ENCODE results near the gene MRGPRE. TPM values are rescaled to one million over a fixed set of nuclear protein-coding genes. Genes with fewer than 3 reads are reported as not detected.

The MRGPRE gene
- total and polyA plus RNA-seq, 7 donors, result not detected

- Histone ChIP-seq H3K27ac (no peak overlapping the region), H3K27me3 (ENCODE audit: insufficient read depth in 3 of 3, low read length in 2 of 3) (peaks cover 0 to 26% (median 15%) of the 10 kb centered on the region in 3 donors), H3K9me3 (no peaks in the 10 kb centered on the region), H3K4me1 (no peaks in the 10 kb centered on the region), H3K36me3 (ENCODE audit: insufficient read depth in 1 of 2, low read depth in 1 of 2) (no peaks in the 10 kb centered on the region), H3K4me3 (no peak overlapping the region)
- TF ChIP-seq CTCF (IDR thresholded peaks at IDR 0.05), result no peak
- intact Hi-C loops (cut with DNase I), result no loop called here
- peak in 1 of 2 donors; percentile 35 for DNase-seq
- 78 to 82% (median 79%) methylated on average over 7 to 8 of the region's 8 CpGs for WGBS, 3 donors
- ATAC-seq, result no peak
These were observed 34.2 kb downstream of the MRGPRE start for GRCh38 chr11:3197878-3198528.

DNA sequence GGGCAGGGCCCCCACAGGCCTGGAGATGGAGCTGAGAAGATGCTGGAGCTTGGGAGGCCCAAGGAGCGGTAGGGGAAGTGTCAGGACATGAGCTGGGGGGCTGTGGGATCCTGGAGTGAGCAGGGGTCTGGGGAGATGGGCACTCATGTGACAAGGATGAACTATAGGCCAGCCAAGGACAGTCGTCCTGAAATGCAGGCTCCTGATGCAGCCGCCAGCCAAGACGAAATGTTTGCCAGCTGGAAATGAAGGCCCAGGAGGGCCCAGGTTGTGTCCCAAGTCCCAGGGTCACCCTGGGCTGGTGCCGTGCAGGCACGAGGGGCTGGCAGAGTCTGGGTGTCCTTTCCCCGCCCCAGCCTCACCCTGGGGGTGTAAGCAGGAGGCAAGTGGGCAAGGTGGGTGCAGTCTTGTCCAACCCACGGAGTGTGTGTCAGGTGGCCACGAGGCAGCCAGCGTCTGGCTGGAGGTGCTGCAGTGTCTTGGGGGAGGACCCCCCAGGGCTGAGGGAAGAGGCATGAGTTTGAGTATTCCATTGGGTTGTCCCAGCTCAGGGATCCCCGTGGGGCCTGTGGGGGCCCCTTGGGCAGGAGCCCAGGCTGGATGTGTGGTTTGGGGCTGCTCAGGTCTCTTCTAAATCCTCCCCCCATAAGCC is 35.0 kb downstream of the MRGPRE start:
- no peaks in the 10 kb centered on the region for H3K4me1 ChIP-seq
- no peaks in the 10 kb centered on the region for H3K9me3 ChIP-seq
- ATAC-seq (no peak), DNase-seq (peak in 1 of 2 donors; percentile 37)
- no peak overlapping the region for H3K27ac ChIP-seq
- 79 to 83% (median 80%) methylated on average over 11 of the region's 11 CpGs for WGBS, 3 donors
- no peak for TF ChIP-seq CTCF (IDR thresholded peaks at IDR 0.05)
- H3K4me3 ChIP-seq, result no peak overlapping the region
- intact Hi-C loops (cut with DNase I), result no loop called here
- no peaks in the 10 kb centered on the region for H3K36me3 ChIP-seq (ENCODE audit: insufficient read depth in 1 of 2, low read depth in 1 of 2)
- H3K27me3 ChIP-seq (ENCODE audit: insufficient read depth in 3 of 3, low read length in 2 of 3), result peaks cover 0 to 17% (median 12%) of the 10 kb centered on the region in 3 donors

DNA sequence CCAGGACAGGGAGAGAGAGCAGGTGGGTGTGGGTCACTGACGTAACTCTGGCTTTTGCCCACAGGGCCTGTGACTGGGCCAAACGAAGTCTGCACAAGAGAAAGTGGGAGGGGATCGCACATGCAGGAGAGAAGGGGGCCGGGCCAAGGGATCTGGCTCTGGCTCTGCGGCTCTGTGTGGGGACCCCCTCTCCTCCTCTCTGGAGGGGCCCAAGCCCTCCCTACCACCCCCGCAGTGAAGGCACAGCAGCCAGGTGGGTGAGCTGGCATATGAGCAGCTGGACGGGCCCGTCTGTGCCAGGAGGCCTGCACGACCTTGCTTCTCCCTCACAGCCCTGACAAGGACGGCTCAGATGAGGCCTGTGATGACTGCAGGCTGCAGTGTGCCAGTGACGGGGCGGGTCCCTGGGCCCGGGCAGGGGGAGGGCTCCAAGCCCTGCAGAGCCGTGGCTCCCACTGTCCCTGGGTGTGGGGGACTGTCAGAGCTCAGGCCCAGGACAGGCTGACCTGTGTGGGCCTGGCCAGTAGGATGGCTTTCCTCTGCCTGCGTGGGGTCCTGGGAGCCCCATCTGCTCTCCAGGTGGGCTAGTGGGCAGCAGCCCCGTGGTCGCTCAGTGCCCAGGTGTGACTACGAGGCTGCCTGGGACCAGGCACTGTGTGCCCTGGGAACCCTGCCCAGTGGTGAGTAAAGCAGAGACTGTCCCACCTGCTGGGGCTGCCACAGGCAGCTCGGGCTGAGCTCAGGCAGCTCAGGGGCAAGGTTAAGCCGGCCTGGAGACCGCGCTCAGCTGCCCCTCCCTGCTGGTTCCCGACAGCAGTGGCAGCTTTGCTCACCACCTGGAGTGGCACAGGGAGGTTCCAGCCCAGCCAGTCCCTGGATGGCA is 35.8 kb downstream of the MRGPRE start:
- no peaks in the 10 kb centered on the region for H3K36me3 ChIP-seq (ENCODE audit: insufficient read depth in 1 of 2, low read depth in 1 of 2)

More for the DNA sequence above, 35.8 kb downstream of the MRGPRE start:
- Histone ChIP-seq H3K4me3 (no peak overlapping the region), H3K4me1 (no peaks in the 10 kb centered on the region), H3K27me3 (ENCODE audit: insufficient read depth in 3 of 3, low read length in 2 of 3) (peaks cover 0 to 11% (median 6%) of the 10 kb centered on the region in 3 donors), H3K27ac (no peak overlapping the region), H3K9me3 (no peaks in the 10 kb centered on the region)
- TF ChIP-seq CTCF (IDR thresholded peaks at IDR 0.05), result no peak
- intact Hi-C loops (cut with DNase I), result no loop called here
- DNase-seq (peak in 1 of 2 donors; percentile 34), ATAC-seq (no peak)
- 75 to 84% (median 79%) methylated on average over 20 to 23 of the region's 23 CpGs for WGBS, 3 donors
